GM19023 (cell line): Measurements from ENCODE around the gene BDNF.

Source experiments
- ATAC-seq: cut with Tn5 transposase; IDR thresholded peaks from one replicate; pipeline ENCODE4 v1.9.1; 2021; ENCODE audit warnings: mild to moderate bottlenecking, moderate library complexity; ENCODE audit not compliant: unreplicated experiment

BDNF gene

GRCh38 chr11:27626938-27627586 lies 73.2 kb downstream of the BDNF start:
- no peak for ATAC-seq

GRCh38 chr11:27626269-27626937 lies 73.9 kb downstream of the BDNF start:
- ATAC-seq = no peak

- ATAC-seq = no peak
These were observed 74.8 kb downstream of the BDNF start for GRCh38 chr11:27625347-27625912.

GRCh38 chr11:27623945-27624523 lies 76.2 kb downstream of the BDNF start:
- no peak for ATAC-seq

GRCh38 chr11:27622541-27623300 lies 77.5 kb downstream of the BDNF start:
- ATAC-seq = no peak

- no peak for ATAC-seq
These were observed 78.7 kb downstream of the BDNF start for GRCh38 chr11:27621405-27622161.

- no peak for ATAC-seq
These were observed 80.4 kb downstream of the BDNF start for GRCh38 chr11:27619763-27620335.

GRCh38 chr11:27619039-27619574 lies 81.1 kb downstream of the BDNF start:
- no peak for ATAC-seq

GRCh38 chr11:27618281-27618915 lies 81.9 kb downstream of the BDNF start:
- ATAC-seq = no peak

- no peak for ATAC-seq
These were observed 83.5 kb downstream of the BDNF start for GRCh38 chr11:27616711-27617110.

- ATAC-seq = no peak
These were observed 84.4 kb downstream of the BDNF start for GRCh38 chr11:27615833-27616232.

- ATAC-seq = no peak
These were observed 86.2 kb downstream of the BDNF start for GRCh38 chr11:27614092-27614491.

GRCh38 chr11:27612932-27613880 lies 87.0 kb downstream of the BDNF start:
- no peak for ATAC-seq

- ATAC-seq = no peak
These were observed 88.3 kb downstream of the BDNF start for GRCh38 chr11:27611947-27612455.

GRCh38 chr11:27611390-27611789 lies 88.9 kb downstream of the BDNF start:
- no peak for ATAC-seq

GRCh38 chr11:27610946-27611345 lies 89.3 kb downstream of the BDNF start:
- no peak for ATAC-seq

- ATAC-seq = no peak
These were observed 90.0 kb downstream of the BDNF start for GRCh38 chr11:27610280-27610679.

- ATAC-seq = no peak
These were observed 91.3 kb downstream of the BDNF start for GRCh38 chr11:27608951-27609350.
